ENCODE results near the gene PRR35. TPM values are rescaled to one million over a fixed set of nuclear protein-coding genes. Genes with fewer than 3 reads are reported as not detected.

The PRR35 gene
- total and polyA plus RNA-seq, 4 donors: not detected

DNA sequence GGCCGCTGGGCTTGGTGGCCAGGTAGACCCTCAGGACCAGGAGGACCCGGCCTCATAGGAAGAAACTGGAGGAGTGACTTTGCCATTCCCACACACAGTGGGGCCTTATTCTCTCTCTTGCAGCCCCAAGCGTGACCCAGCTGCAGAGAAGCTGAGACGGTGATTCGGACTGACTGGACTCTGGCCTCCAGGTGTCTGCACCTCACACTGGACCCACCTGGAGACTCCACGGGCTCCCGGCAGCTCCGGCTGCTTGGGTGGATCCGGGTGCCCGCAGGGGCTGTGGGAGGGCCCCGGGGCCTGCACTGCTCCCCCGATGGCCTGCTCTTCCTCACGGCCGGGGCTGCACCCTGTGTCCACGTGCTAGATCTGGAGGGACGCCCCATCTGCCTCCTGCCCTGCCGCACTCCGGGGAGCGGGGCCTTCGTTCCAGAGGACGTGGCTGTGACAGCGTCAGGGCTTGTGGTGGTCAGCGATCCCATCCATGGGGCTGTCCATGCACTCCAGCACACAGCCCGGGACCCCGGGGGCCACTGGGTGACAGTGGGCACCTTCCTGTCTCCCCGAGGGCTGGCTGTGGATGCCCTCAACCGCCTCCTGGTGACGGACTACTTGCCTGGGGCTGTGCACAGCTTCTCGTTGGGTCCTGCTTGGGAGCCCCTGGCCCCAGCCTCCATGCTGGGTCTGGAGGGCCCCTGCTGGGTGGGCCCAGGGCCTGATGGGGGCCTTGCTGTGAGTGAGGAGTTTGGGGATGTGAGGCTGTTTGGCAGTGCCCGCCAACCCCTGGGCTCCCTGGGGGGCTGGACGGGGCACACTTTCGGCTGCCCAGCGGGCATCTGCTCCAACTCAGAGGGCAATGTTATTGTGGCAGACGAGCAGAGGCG is 7.4 kb downstream of the PRR35 start:
- no peak for DNase-seq (ENCODE audit: low spot score)
- no peak overlapping the region for H3K4me3 ChIP-seq (ENCODE audit: low read depth in 1 of 3, low read length in 3 of 3)
- H3K27ac ChIP-seq (ENCODE audit: low read depth in 1 of 2, low read length in 2 of 2): no peak overlapping the region
- H3K9me3 ChIP-seq (ENCODE audit: control insufficient read depth in 4 of 4, low read length in 3 of 4): no peaks in the 10 kb centered on the region
- TF ChIP-seq YY1 (IDR thresholded peaks at IDR 0.05): no peak
- no peak for TF ChIP-seq HNF4A (conservative IDR thresholded peaks at IDR 0.05)
- TF ChIP-seq, protein P1, sequence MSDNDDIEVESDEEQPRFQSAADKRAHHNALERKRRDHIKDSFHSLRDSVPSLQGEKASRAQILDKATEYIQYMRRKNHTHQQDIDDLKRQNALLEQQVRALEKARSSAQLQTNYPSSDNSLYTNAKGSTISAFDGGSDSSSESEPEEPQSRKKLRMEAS (IDR thresholded peaks at IDR 0.05): no peak
- no peak for TF ChIP-seq RAD21 (IDR thresholded peaks at IDR 0.05)
- no peak for TF ChIP-seq TAF1 (conservative IDR thresholded peaks at IDR 0.05)
- no peak for TF ChIP-seq GABPA (IDR thresholded peaks at IDR 0.05 in 1 of 2, conservative IDR thresholded peaks at IDR 0.05 in 1 of 2)
- no peak for TF ChIP-seq JUND (IDR thresholded peaks at IDR 0.05)
- TF ChIP-seq, protein P2, sequence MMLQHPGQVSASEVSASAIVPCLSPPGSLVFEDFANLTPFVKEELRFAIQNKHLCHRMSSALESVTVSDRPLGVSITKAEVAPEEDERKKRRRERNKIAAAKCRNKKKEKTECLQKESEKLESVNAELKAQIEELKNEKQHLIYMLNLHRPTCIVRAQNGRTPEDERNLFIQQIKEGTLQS (IDR thresholded peaks at IDR 0.05): no peak
- TF ChIP-seq SP1 (IDR thresholded peaks at IDR 0.05): no peak
- no peak for TF ChIP-seq FOXA1 (IDR thresholded peaks at IDR 0.05)
- TF ChIP-seq, protein P3, sequence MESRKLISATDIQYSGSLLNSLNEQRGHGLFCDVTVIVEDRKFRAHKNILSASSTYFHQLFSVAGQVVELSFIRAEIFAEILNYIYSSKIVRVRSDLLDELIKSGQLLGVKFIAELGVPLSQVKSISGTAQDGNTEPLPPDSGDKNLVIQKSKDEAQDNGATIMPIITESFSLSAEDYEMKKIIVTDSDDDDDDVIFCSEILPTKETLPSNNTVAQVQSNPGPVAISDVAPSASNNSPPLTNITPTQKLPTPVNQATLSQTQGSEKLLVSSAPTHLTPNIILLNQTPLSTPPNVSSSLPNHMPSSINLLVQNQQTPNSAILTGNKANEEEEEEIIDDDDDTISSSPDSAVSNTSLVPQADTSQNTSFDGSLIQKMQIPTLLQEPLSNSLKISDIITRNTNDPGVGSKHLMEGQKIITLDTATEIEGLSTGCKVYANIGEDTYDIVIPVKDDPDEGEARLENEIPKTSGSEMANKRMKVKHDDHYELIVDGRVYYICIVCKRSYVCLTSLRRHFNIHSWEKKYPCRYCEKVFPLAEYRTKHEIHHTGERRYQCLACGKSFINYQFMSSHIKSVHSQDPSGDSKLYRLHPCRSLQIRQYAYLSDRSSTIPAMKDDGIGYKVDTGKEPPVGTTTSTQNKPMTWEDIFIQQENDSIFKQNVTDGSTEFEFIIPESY (IDR thresholded peaks at IDR 0.05): no peak
- no peak for TF ChIP-seq EGR1 (IDR thresholded peaks at IDR 0.05; ENCODE audit: low read depth in 2 of 2)
- no peak for TF ChIP-seq FOXA2 (IDR thresholded peaks at IDR 0.05)
- TF ChIP-seq HNF4G (IDR thresholded peaks at IDR 0.05): no peak
- TF ChIP-seq, protein P4, sequence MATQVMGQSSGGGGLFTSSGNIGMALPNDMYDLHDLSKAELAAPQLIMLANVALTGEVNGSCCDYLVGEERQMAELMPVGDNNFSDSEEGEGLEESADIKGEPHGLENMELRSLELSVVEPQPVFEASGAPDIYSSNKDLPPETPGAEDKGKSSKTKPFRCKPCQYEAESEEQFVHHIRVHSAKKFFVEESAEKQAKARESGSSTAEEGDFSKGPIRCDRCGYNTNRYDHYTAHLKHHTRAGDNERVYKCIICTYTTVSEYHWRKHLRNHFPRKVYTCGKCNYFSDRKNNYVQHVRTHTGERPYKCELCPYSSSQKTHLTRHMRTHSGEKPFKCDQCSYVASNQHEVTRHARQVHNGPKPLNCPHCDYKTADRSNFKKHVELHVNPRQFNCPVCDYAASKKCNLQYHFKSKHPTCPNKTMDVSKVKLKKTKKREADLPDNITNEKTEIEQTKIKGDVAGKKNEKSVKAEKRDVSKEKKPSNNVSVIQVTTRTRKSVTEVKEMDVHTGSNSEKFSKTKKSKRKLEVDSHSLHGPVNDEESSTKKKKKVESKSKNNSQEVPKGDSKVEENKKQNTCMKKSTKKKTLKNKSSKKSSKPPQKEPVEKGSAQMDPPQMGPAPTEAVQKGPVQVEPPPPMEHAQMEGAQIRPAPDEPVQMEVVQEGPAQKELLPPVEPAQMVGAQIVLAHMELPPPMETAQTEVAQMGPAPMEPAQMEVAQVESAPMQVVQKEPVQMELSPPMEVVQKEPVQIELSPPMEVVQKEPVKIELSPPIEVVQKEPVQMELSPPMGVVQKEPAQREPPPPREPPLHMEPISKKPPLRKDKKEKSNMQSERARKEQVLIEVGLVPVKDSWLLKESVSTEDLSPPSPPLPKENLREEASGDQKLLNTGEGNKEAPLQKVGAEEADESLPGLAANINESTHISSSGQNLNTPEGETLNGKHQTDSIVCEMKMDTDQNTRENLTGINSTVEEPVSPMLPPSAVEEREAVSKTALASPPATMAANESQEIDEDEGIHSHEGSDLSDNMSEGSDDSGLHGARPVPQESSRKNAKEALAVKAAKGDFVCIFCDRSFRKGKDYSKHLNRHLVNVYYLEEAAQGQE (IDR thresholded peaks at IDR 0.05): no peak
- TF ChIP-seq, protein P5, sequence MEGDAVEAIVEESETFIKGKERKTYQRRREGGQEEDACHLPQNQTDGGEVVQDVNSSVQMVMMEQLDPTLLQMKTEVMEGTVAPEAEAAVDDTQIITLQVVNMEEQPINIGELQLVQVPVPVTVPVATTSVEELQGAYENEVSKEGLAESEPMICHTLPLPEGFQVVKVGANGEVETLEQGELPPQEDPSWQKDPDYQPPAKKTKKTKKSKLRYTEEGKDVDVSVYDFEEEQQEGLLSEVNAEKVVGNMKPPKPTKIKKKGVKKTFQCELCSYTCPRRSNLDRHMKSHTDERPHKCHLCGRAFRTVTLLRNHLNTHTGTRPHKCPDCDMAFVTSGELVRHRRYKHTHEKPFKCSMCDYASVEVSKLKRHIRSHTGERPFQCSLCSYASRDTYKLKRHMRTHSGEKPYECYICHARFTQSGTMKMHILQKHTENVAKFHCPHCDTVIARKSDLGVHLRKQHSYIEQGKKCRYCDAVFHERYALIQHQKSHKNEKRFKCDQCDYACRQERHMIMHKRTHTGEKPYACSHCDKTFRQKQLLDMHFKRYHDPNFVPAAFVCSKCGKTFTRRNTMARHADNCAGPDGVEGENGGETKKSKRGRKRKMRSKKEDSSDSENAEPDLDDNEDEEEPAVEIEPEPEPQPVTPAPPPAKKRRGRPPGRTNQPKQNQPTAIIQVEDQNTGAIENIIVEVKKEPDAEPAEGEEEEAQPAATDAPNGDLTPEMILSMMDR (IDR thresholded peaks at IDR 0.05; ENCODE audit: low read depth, low read length, missing input control): no peak
- TF ChIP-seq NR2F2 (IDR thresholded peaks at IDR 0.05): no peak
- TF ChIP-seq RXRA (IDR thresholded peaks at IDR 0.05): no peak
- no peaks in the 10 kb centered on the region for H3K36me3 ChIP-seq (ENCODE audit: control insufficient read depth in 4 of 4, insufficient read depth in 3 of 4, low read depth in 1 of 4, low read length in 3 of 4)
- 93% methylated on average over 35 of the region's 35 CpGs for WGBS
- H3K4me1 ChIP-seq (ENCODE audit: control insufficient read depth in 4 of 4, insufficient read depth in 4 of 4, low read length in 3 of 4): peaks cover 5 to 37% (median 14%) of the 10 kb centered on the region in 4 donors
- no peaks in the 10 kb centered on the region for H3K27me3 ChIP-seq (ENCODE audit: control insufficient read depth in 4 of 4, insufficient read depth in 4 of 4, low read length in 3 of 4)
- no peak overlapping the region for H3K9ac ChIP-seq (ENCODE audit: low read depth in 1 of 2, low read length in 2 of 2)
